AG08396 (cell line): Measurements from ENCODE around the gene ZBTB7C.

Experiments
- DNase-seq: peaks from one replicate; pipeline ENCODE4 v3.0.0; 2012; ENCODE audit warnings: low spot score, mixed read lengths

The ZBTB7C gene

GRCh38 chr18:48090702-48091101 lies 318.5 kb downstream of the ZBTB7C start:
- DNase-seq = no peak

GRCh38 chr18:48090021-48090420 lies 319.2 kb downstream of the ZBTB7C start:
- no peak for DNase-seq

GRCh38 chr18:48085781-48086487 lies 323.2 kb downstream of the ZBTB7C start:
- DNase-seq = no peak

- DNase-seq = no peak
Observed at GRCh38 chr18:48084858-48085257, 324.3 kb downstream of the ZBTB7C start.

- DNase-seq = no peak
Observed at GRCh38 chr18:48084041-48084757, 325.0 kb downstream of the ZBTB7C start.

GRCh38 chr18:48080546-48080945 lies 328.6 kb downstream of the ZBTB7C start:
- no peak for DNase-seq

- DNase-seq = no peak
Observed at GRCh38 chr18:48079885-48080284, 329.3 kb downstream of the ZBTB7C start.

- no peak for DNase-seq
Observed at GRCh38 chr18:48078448-48078847, 330.7 kb downstream of the ZBTB7C start.

- no peak for DNase-seq
Observed at GRCh38 chr18:48077291-48077690, 331.9 kb downstream of the ZBTB7C start.

GRCh38 chr18:48076461-48076860 lies 332.7 kb downstream of the ZBTB7C start:
- DNase-seq = no peak

- DNase-seq = no peak
Observed at GRCh38 chr18:48075707-48076093, 333.5 kb downstream of the ZBTB7C start.

GRCh38 chr18:48074929-48075706 lies 334.1 kb downstream of the ZBTB7C start:
- no peak for DNase-seq

- DNase-seq = no peak
Observed at GRCh38 chr18:48073211-48073930, 335.8 kb downstream of the ZBTB7C start.

- no peak for DNase-seq
Observed at GRCh38 chr18:48072428-48073204, 336.6 kb downstream of the ZBTB7C start.

- no peak for DNase-seq
Observed at GRCh38 chr18:48068916-48069445, 340.2 kb downstream of the ZBTB7C start.

GRCh38 chr18:48066225-48066652 lies 342.9 kb downstream of the ZBTB7C start:
- DNase-seq = no peak

- no peak for DNase-seq
Observed at GRCh38 chr18:48065601-48065995, 343.6 kb downstream of the ZBTB7C start.

- DNase-seq = no peak
Observed at GRCh38 chr18:48064978-48065600, 344.1 kb downstream of the ZBTB7C start.

GRCh38 chr18:48061781-48062570 lies 347.2 kb downstream of the ZBTB7C start:
- no peak for DNase-seq

GRCh38 chr18:48060970-48061369 lies 348.2 kb downstream of the ZBTB7C start:
- no peak for DNase-seq
